ENCODE results near the gene HTR1A.

- TF ChIP-seq EZH2phosphoT487 (IDR thresholded peaks at IDR 0.05; ENCODE audit: insufficient read depth, low read depth) (no peak), EZH2 (IDR thresholded peaks at IDR 0.05; ENCODE audit: insufficient read depth, poor library complexity, severe bottlenecking) (no peak)
Measured at GRCh38 chr5:63962279-63962678, at the start of gene HTR1A.
